D721Med (cell line): Measurements from ENCODE around the gene DNAI1.

Experiments
- DNase-seq: peaks from one replicate; pipeline ENCODE4 v3.0.0; 2011; ENCODE audit warnings: low spot score; ENCODE audit not compliant: insufficient read length
- FAIRE-seq: peaks from 2 replicates; lab custom pipeline; 2011; peaks lifted over from hg19 to GRCh38; lab: Jason Lieb, UNC
- CTCF ChIP-seq: IDR thresholded peaks from 2 replicates; pipeline ENCODE4 v1.5.1; 2012; ENCODE audit warnings: mild to moderate bottlenecking, control low read depth; ENCODE audit not compliant: insufficient read depth; ENCODE audit errors: missing control alignments

DNAI1 gene

GRCh38 chr9:34570376-34570775, 111.8 kb downstream of the DNAI1 start:
- TF ChIP-seq CTCF, result no peak
- no peak for DNase-seq
- no peak for FAIRE-seq
